Colonic mucosa (tissue), 4 donors: ENCODE results near the gene RAC3. TPM values are rescaled to one million over a fixed set of nuclear protein-coding genes. Genes with fewer than 3 reads are reported as not detected.

Experiments used
- DNase-seq: peaks from one replicate; pipeline ENCODE4 v3.0.0-alpha.2; 2020
- H3K27ac ChIP-seq: fragments of 200-600 bp; one replicate; pipeline ENCODE4 v1.8.0; 2021
- H3K27me3 ChIP-seq: fragments of 200-600 bp; one replicate; pipeline ENCODE4 v1.8.0; 2021
- H3K36me3 ChIP-seq: fragments of 200-600 bp; one replicate; pipeline ENCODE4 v1.8.0; 2021
- H3K4me1 ChIP-seq: fragments of 200-600 bp; one replicate; pipeline ENCODE4 v1.8.0; 2021; ENCODE audit warnings: mild to moderate bottlenecking
- H3K4me3 ChIP-seq: fragments of 200-600 bp; one replicate; pipeline ENCODE4 v1.8.0; 2021
- H3K9ac ChIP-seq, 2 donors: one replicate each; pipeline ENCODE4 v1.7.0; 2013; ENCODE audit warnings: control low read depth in 2 of 2, low read depth in 2 of 2, low read length in 2 of 2
- H3K9me3 ChIP-seq: fragments of 200-600 bp; one replicate; pipeline ENCODE4 v1.8.0; 2021
- CTCF ChIP-seq: fragments of 200-600 bp; IDR thresholded peaks from one replicate; pipeline ENCODE4 v1.8.0; 2022; ENCODE audit warnings: antibody characterized with exemption, mild to moderate bottlenecking
- intact Hi-C: fragments of 100-400 bp; cut with DNase I; formaldehyde crosslinking; loops from one replicate; pipeline ENCODE4 v1.14.1; 2022
- total RNA-seq, 2 donors: library from RNA; stranded (reverse); fragmentation: NEBNext Ultra II Directional in 1 of 2; extraction: Animal tissue kit (Norgen Biotek cat#: 25700) in 1 of 2; gene quantifications; one replicate each; pipeline ENCODE4 v1.2.1, GENCODE V29; 2021
- donor health status: healthy.
- donor health status: DM: no; HTN: no; CAD: no.
- donor health status: DM: no; HTN: no; CAD: no.

The RAC3 gene
- total RNA-seq, 2 donors from 2014 or later: 7.0 to 16.6 TPM

DNA sequence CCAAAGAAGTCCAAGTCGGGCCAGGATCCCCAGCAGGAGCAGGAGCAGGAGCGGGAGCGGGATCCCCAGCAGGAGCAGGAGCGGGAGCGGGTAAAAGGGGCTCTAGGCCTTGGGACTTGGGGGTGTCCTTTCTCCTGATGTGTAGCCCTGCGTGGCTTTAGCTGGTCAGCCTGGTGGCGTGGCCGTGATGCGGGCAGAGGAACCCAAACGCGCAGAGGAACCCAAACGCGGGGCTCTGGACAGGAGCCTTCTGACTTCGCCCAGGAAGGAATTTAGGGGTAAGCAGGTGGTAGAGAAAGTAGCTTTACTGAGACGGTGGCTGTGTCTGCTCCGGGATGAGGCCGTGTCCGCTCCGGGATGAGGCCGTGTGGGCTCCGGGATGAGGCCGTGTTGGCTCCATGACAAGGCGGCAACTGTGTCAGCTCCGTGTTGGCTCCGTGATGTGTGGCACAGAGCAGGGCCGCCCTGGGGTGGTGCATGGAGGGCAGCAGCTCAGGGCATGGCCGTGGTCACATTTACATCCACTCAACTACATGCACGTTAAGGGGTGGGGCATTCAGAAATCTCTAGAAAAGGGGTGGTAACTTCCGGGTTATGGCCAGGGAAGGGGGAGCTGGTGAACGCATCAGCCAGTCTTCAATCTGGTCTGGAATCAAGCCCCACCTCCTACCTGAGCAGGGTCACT, 34.6 kb upstream of the RAC3 start:
- Histone ChIP-seq H3K27ac (no peak overlapping the region), H3K4me1 (peaks cover 5% of the 10 kb centered on the region), H3K36me3 (no peaks in the 10 kb centered on the region), H3K27me3 (no peaks in the 10 kb centered on the region), H3K9ac (no peak overlapping the region), H3K4me3 (no peak overlapping the region), H3K9me3 (no peaks in the 10 kb centered on the region)
- no peak for TF ChIP-seq CTCF
- intact Hi-C loops: no loop called here
- DNase-seq: no peak

GRCh38 chr17:81998212-81998611, 33.3 kb upstream of the RAC3 start:
- Histone ChIP-seq H3K4me1 (no peaks in the 10 kb centered on the region), H3K4me3 (no peak overlapping the region), H3K36me3 (no peaks in the 10 kb centered on the region), H3K27me3 (no peaks in the 10 kb centered on the region), H3K9me3 (no peaks in the 10 kb centered on the region), H3K27ac (no peak overlapping the region), H3K9ac (no peak overlapping the region)
- no peak for TF ChIP-seq CTCF
- no peak for DNase-seq
- intact Hi-C loops: no loop called here

DNA sequence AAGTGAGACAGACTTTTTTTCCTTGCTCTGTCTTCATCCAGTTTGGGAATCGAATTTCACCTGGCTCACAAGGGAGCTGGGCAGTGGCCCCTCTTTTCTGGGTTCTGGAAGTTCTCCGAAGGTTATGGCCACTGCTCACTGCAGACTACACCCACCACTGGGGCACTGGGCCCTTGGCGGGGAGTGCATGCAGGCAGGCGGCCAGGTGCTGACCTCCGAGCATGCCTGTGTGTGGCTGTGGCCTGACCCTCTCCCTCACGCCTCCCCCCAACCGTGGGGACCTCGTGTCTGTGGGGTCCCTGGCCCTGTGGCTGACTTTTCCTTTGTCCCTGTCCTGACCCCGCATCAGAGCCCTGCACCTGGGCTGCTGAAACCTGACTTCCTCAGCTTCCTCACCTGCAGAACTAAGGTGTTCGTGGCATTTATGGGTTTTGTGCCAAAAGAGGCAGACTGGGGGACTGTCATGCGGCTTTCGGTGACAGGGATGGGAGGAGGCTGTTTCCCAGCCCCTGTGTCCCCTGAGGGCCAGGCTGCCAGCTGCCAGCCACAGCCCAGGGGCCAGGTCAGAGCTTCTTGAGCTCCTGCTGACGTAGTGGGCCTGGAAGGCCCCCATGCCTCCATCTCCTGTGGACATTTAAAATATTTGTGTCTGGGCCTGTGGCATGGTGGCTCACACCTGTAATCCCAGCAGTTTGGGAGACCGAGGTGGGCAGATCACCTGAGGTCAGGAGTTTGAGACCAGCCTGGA, 32.6 kb upstream of the RAC3 start:
- no peak for DNase-seq
- H3K9ac ChIP-seq: no peak overlapping the region
- H3K27me3 ChIP-seq: no peaks in the 10 kb centered on the region
- TF ChIP-seq CTCF: no peak
- H3K9me3 ChIP-seq: no peaks in the 10 kb centered on the region
- H3K27ac ChIP-seq: no peak overlapping the region
- H3K36me3 ChIP-seq: no peaks in the 10 kb centered on the region
- H3K4me3 ChIP-seq: no peak overlapping the region
- intact Hi-C loops: no loop called here
- H3K4me1 ChIP-seq: no peaks in the 10 kb centered on the region

DNA sequence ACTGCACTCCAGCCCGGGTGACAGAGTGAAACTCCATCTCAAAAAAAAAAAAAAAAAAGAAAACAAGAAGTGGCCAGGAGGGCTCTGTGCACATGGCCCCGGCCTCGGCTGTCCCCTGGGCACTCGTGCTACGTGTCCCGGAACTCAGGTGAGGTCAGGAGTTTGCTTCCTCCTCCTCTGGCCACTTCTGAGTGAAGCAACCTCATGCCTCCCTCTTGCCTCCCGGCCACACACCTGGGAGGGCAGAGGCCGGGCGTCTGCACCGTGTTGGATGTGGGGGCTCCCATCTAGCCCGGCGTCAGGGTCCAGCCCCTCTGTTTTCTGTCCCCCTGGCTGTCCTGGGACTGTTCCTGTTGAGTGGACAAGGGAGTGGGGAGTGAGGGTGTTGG, 31.9 kb upstream of the RAC3 start:
- DNase-seq: no peak
- Histone ChIP-seq H3K27me3 (no peaks in the 10 kb centered on the region), H3K9ac (no peak overlapping the region), H3K36me3 (no peaks in the 10 kb centered on the region), H3K4me1 (no peaks in the 10 kb centered on the region), H3K9me3 (no peaks in the 10 kb centered on the region), H3K27ac (no peak overlapping the region), H3K4me3 (no peak overlapping the region)
- intact Hi-C loops: no loop called here
- TF ChIP-seq CTCF: no peak

DNA sequence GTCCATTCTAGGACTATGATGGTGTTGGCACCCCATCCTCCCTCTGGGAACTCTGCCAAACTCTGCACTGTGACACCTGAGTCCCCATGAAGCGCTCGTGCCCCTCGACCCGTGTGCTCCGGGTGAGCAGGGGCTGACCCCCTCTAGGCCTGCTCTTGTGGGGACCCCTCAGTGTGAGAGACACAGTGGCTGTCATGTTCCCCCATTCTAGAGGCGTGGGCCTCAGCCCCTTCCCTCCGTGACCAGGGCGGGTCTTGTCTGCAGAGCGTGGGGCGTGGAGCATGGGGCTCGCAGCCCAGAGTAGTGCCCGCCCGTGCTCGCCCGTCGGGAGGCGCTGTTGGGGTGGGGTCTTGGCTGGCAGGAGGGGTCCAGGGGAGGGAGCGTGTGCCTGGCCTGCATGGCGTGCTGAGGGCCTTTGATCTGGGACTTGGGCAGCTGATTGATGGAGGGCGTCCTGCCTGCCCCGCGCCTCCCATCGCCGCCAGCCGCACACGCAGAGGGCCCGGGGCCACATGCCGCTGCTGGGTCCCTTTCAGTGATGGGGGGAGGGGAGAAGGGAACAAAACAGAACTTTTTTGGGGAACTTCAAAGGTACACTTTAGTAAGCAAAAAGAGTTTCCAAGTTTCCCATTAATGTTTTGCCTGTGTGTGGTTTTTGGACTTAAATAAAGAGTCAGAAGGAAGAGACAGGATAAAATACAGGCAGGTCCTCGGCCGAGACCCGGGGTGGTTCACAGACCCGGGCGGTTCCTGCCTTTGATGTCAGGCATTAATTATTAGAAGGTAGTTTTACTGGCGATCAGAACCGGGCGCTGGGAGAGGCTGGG, 31.3 kb upstream of the RAC3 start:
- intact Hi-C loops: no loop called here
- Histone ChIP-seq H3K4me3 (no peak overlapping the region), H3K4me1 (no peaks in the 10 kb centered on the region), H3K9ac (no peak overlapping the region), H3K9me3 (no peaks in the 10 kb centered on the region), H3K27ac (no peak overlapping the region), H3K27me3 (no peaks in the 10 kb centered on the region), H3K36me3 (no peaks in the 10 kb centered on the region)
- TF ChIP-seq CTCF: no peak
- no peak for DNase-seq
